ENCODE data around the gene DUSP23. TPM values are rescaled to one million over a fixed set of nuclear protein-coding genes. Genes with fewer than 3 reads are reported as not detected.

The DUSP23 gene
- total RNA-seq, 1 experiment from 2014 or later, result 35.2 TPM

- TF ChIP-seq ZNF281 (CRISPR knock-in tag; IDR thresholded peaks at IDR 0.05), result peak; percentile 88; the same call in 1 of the 2 replicates
- TF ChIP-seq ATF6 (CRISPR knock-in tag; IDR thresholded peaks at IDR 0.05), result peak; percentile 49; the same call in 1 of the 2 replicates
- peak; percentile 95 for TF ChIP-seq SP1 (CRISPR knock-in tag; conservative IDR thresholded peaks at IDR 0.05)
- no peak for TF ChIP-seq JAZF1 (CRISPR knock-in tag; IDR thresholded peaks at IDR 0.05)
- TF ChIP-seq FOXJ3 (CRISPR knock-in tag; IDR thresholded peaks at IDR 0.05; ENCODE audit: borderline replicate concordance), result no peak
- no peak for TF ChIP-seq AR (CRISPR knock-in tag; IDR thresholded peaks at IDR 0.05)
- TF ChIP-seq OVOL2 (CRISPR knock-in tag; IDR thresholded peaks at IDR 0.05; ENCODE audit: borderline replicate concordance), result no peak
- no peak for TF ChIP-seq ZNF425 (CRISPR knock-in tag; conservative IDR thresholded peaks at IDR 0.05)
- peak; percentile 17; the same call in 1 of the 2 replicates for TF ChIP-seq ZNF138 (CRISPR knock-in tag; conservative IDR thresholded peaks at IDR 0.05)
- no peak for TF ChIP-seq ZNF512 (CRISPR knock-in tag; IDR thresholded peaks at IDR 0.05; ENCODE audit: borderline replicate concordance)
- peak; percentile 52 for TF ChIP-seq FOXK1 (CRISPR knock-in tag; IDR thresholded peaks at IDR 0.05)
- peak; percentile 98 for TF ChIP-seq FOXP1 (CRISPR knock-in tag; IDR thresholded peaks at IDR 0.05; ENCODE audit: borderline replicate concordance)
Observed at GRCh38 chr1:159780583-159781582, at the start of gene DUSP23 (continued).

Data from WTC11 (cell line).